Left lung (tissue), 10 donors: Measurements from ENCODE around the gene BACE2. TPM values are rescaled to one million over a fixed set of nuclear protein-coding genes. Genes with fewer than 3 reads are reported as not detected.

Experiments used
- ATAC-seq: fragments of 200-7000 bp; cut with Tn5 transposase; one replicate; pipeline ENCODE4 v1.9.1; 2020; ENCODE audit warnings: moderate library complexity
- DNase-seq, 4 donors: peaks; one replicate each; pipeline ENCODE4 v3.0.0-alpha.2; 2013 to 2020
- H3K27ac ChIP-seq, 2 donors: fragments of 200-600 bp; sonication (generic) in 1 of 2; one replicate each; pipeline versions ENCODE4 v1.5.0 to v1.8.0; 2020 to 2021
- H3K27me3 ChIP-seq, 2 donors: fragments of 200-600 bp; sonication (generic) in 1 of 2; one replicate each; pipeline versions ENCODE4 v1.5.0 to v1.8.0; 2020 to 2021
- H3K36me3 ChIP-seq, 2 donors: fragments of 200-600 bp; sonication (generic) in 1 of 2; one replicate each; pipeline versions ENCODE4 v1.5.0 to v1.8.0; 2020 to 2021
- H3K4me1 ChIP-seq, 2 donors: fragments of 200-600 bp; one replicate each; pipeline ENCODE4 v1.8.0; 2021
- H3K4me3 ChIP-seq, 2 donors: fragments of 200-600 bp; sonication (generic) in 1 of 2; one replicate each; pipeline versions ENCODE4 v1.5.0 to v1.8.0; 2020 to 2021; ENCODE audit warnings: mild to moderate bottlenecking in 1 of 2
- H3K9me3 ChIP-seq, 2 donors: fragments of 200-600 bp; sonication (generic) in 1 of 2; one replicate each; pipeline versions ENCODE4 v1.5.0 to v1.8.0; 2020 to 2021
- CTCF ChIP-seq, 2 donors: fragments of 200-600 bp; sonication (generic) in 1 of 2; IDR thresholded peaks; one replicate each; pipeline versions ENCODE4 v1.5.0 to v1.8.0; 2021; ENCODE audit warnings: antibody characterized with exemption in 2 of 2
- intact Hi-C, 2 donors: fragments of 100-400 bp; cut with DNase I; formaldehyde crosslinking; loops; one replicate each; pipeline versions ENCODE4 v1.11.2 to v1.14.2; 2022
- polyA plus RNA-seq, 6 donors: library from polyadenylated mRNA; unstranded; fragments of 120-200 nt; gene quantifications; one replicate each; pipeline ENCODE4 v1.2.1, GENCODE V29; 2013; ENCODE audit not compliant: insufficient read length in 6 of 6
- total RNA-seq, 2 donors: library from RNA; stranded (reverse); fragmentation: NEBNext Ultra II Directional; extraction: Animal tissue kit (Norgen Biotek cat#: 25700); gene quantifications; one replicate each; pipeline ENCODE4 v1.2.1, GENCODE V29; 2021
- donor health status: DM: no; HTN: yes; CAD: no.
- donor health status: DM: no; HTN: no; CAD: no.

The BACE2 gene
- total and polyA plus RNA-seq, 8 donors = 29.2 to 44.6 (median 35.0) TPM

- H3K4me3 ChIP-seq = no peak overlapping the region
- intact Hi-C loops = no loop called here
- ATAC-seq = no peak
- no peak for DNase-seq
- H3K27ac ChIP-seq = no peak overlapping the region
- no peak for TF ChIP-seq CTCF (IDR thresholded peaks at IDR 0.05)
- no peaks in the 10 kb centered on the region for H3K27me3 ChIP-seq
- H3K36me3 ChIP-seq = no peaks in the 10 kb centered on the region
- H3K9me3 ChIP-seq = no peaks in the 10 kb centered on the region
- peaks cover 0 to 4% of the 10 kb centered on the region in 2 donors for H3K4me1 ChIP-seq
Measured at GRCh38 chr21:41210426-41211059, 42.6 kb downstream of the BACE2 start.

- no peaks in the 10 kb centered on the region for H3K9me3 ChIP-seq
- peaks cover 0 to 4% of the 10 kb centered on the region in 2 donors for H3K4me1 ChIP-seq
- no peak overlapping the region for H3K27ac ChIP-seq
- H3K4me3 ChIP-seq = no peak overlapping the region
- TF ChIP-seq CTCF (IDR thresholded peaks at IDR 0.05) = no peak
- ATAC-seq = no peak
- intact Hi-C loops = no loop called here
- DNase-seq = no peak
- no peaks in the 10 kb centered on the region for H3K36me3 ChIP-seq
- no peaks in the 10 kb centered on the region for H3K27me3 ChIP-seq
Measured at GRCh38 chr21:41211060-41211805, 43.3 kb downstream of the BACE2 start.

GRCh38 chr21:41213021-41213420, 45.1 kb downstream of the BACE2 start:
- no peak for TF ChIP-seq CTCF (IDR thresholded peaks at IDR 0.05)
- no peak overlapping the region for H3K27ac ChIP-seq
- no peaks in the 10 kb centered on the region for H3K36me3 ChIP-seq
- ATAC-seq = no peak
- no peaks in the 10 kb centered on the region for H3K27me3 ChIP-seq
- no peak overlapping the region for H3K4me3 ChIP-seq
- intact Hi-C loops = no loop called here
- H3K9me3 ChIP-seq = no peaks in the 10 kb centered on the region
- no peak for DNase-seq
- no peaks in the 10 kb centered on the region for H3K4me1 ChIP-seq

- Histone ChIP-seq H3K27me3 (no peaks in the 10 kb centered on the region), H3K4me3 (no peak overlapping the region), H3K4me1 (no peaks in the 10 kb centered on the region), H3K9me3 (no peaks in the 10 kb centered on the region), H3K36me3 (no peaks in the 10 kb centered on the region), H3K27ac (no peak overlapping the region)
- no peak for TF ChIP-seq CTCF (IDR thresholded peaks at IDR 0.05)
- DNase-seq (no peak), ATAC-seq (no peak)
- intact Hi-C loops = no loop called here
Measured at GRCh38 chr21:41215856-41216408, 48.0 kb downstream of the BACE2 start.

GRCh38 chr21:41216486-41216885, 48.5 kb downstream of the BACE2 start:
- no peak for TF ChIP-seq CTCF (IDR thresholded peaks at IDR 0.05)
- Histone ChIP-seq H3K9me3 (no peaks in the 10 kb centered on the region), H3K4me3 (no peak overlapping the region), H3K36me3 (no peaks in the 10 kb centered on the region), H3K27me3 (no peaks in the 10 kb centered on the region), H3K4me1 (no peaks in the 10 kb centered on the region), H3K27ac (no peak overlapping the region)
- intact Hi-C loops = no loop called here
- DNase-seq (no peak), ATAC-seq (no peak)
